GM12872 (cell line): ENCODE data around the gene SARNP.

Experiments
- CTCF ChIP-seq: IDR thresholded peaks from 3 replicates; pipeline ENCODE4 v1.5.1; 2011; ENCODE audit warnings: low read depth, mild to moderate bottlenecking, low read length, moderate library complexity; ENCODE audit not compliant: insufficient read depth

Gene SARNP

GRCh38 chr12:55817345-55818139 is at the start of gene SARNP, which contains the start of gene ORMDL2:
SARNP (minus strand) TSS chr12:55817724; CDS start chr12:55817701, 23 bp downstream.
ORMDL2 (plus strand) TSS chr12:55818041; CDS start chr12:55819000, 959 bp downstream.
- TF ChIP-seq CTCF, result no peak

GRCh38 chr12:55865327-55865726 is 47.8 kb upstream of the SARNP start:
- no peak for TF ChIP-seq CTCF

GRCh38 chr12:55862286-55862685 is 44.8 kb upstream of the SARNP start:
- no peak for TF ChIP-seq CTCF

GRCh38 chr12:55861871-55862270 is 44.3 kb upstream of the SARNP start:
- TF ChIP-seq CTCF, result no peak

GRCh38 chr12:55861396-55861795 is 43.9 kb upstream of the SARNP start:
- no peak for TF ChIP-seq CTCF

GRCh38 chr12:55852740-55853139 is 35.2 kb upstream of the SARNP start:
- no peak for TF ChIP-seq CTCF

- TF ChIP-seq CTCF, result no peak
Observed at GRCh38 chr12:55850893-55851292, 33.4 kb upstream of the SARNP start.

- TF ChIP-seq CTCF, result no peak
Observed at GRCh38 chr12:55850401-55850800, 32.9 kb upstream of the SARNP start.
